ENCODE data around the gene TRIM56. TPM values are rescaled to one million over a fixed set of nuclear protein-coding genes. Genes with fewer than 3 reads are reported as not detected.

The TRIM56 gene
- total and polyA plus RNA-seq, 2 of the 13 experiments (the other 11 are each of a cell fraction or from before 2014, with no cell fraction given), result 3.2 to 7.1 TPM

GRCh38 chr7:101125989-101126650 lies 40.8 kb downstream of the TRIM56 start (continued):
- no peak for TF ChIP-seq SP1 (IDR thresholded peaks at IDR 0.05)
- TF ChIP-seq SP1 (CRISPR knock-in tag; IDR thresholded peaks at IDR 0.05), result no peak
- no peak for TF ChIP-seq FOXC1 (CRISPR knock-in tag; IDR thresholded peaks at IDR 0.05; ENCODE audit: borderline replicate concordance)
- TF ChIP-seq ZEB1 (IDR thresholded peaks at IDR 0.05; ENCODE audit: insufficient replicate concordance, low read depth), result no peak
- no peak; the same call in 1 of the 2 replicates for TF ChIP-seq ZMAT3 (CRISPR knock-in tag; conservative IDR thresholded peaks at IDR 0.05)
- TF ChIP-seq GTF3A (CRISPR knock-in tag; conservative IDR thresholded peaks at IDR 0.05), result no peak
- peak; percentile 71; the same call in 1 of the 2 replicates for TF ChIP-seq IKZF5 (CRISPR knock-in tag; IDR thresholded peaks at IDR 0.05)
- peak; percentile 85; the same call in 1 of the 2 replicates for TF ChIP-seq ZNF276 (CRISPR knock-in tag; IDR thresholded peaks at IDR 0.05; ENCODE audit: low read depth)
- TF ChIP-seq ZFP1 (CRISPR knock-in tag; IDR thresholded peaks at IDR 0.05), result no peak
- TF ChIP-seq ATF1 (CRISPR knock-in tag; IDR thresholded peaks at IDR 0.05), result no peak
- TF ChIP-seq ZNF597 (CRISPR knock-in tag; IDR thresholded peaks at IDR 0.05), result no peak
- TF ChIP-seq ZNF616 (CRISPR knock-in tag; IDR thresholded peaks at IDR 0.05; ENCODE audit: low read depth), result 0 out of 2 replicates have a peak, but pooled peaks have one; percentile 39
- peak; percentile 87 for TF ChIP-seq ZNF431 (CRISPR knock-in tag; IDR thresholded peaks at IDR 0.05; ENCODE audit: borderline replicate concordance, low read depth)
- TF ChIP-seq ZNF674 (CRISPR knock-in tag; IDR thresholded peaks at IDR 0.05; ENCODE audit: low read depth), result no peak
- no peak for TF ChIP-seq ZNF850 (CRISPR knock-in tag; conservative IDR thresholded peaks at IDR 0.05)
- no peak for TF ChIP-seq KLF16 (CRISPR knock-in tag; IDR thresholded peaks at IDR 0.05)
- TF ChIP-seq ZNF770 (CRISPR knock-in tag; IDR thresholded peaks at IDR 0.05), result no peak
- no peak for TF ChIP-seq ZNF772 (CRISPR knock-in tag; IDR thresholded peaks at IDR 0.05)
- TF ChIP-seq ZSCAN29 (CRISPR knock-in tag; conservative IDR thresholded peaks at IDR 0.05), result no peak
- TF ChIP-seq FOXA1 (IDR thresholded peaks at IDR 0.05), result peak; percentile 57; the same call in 1 of the 2 replicates
- TF ChIP-seq FOXA1 (CRISPR knock-in tag; IDR thresholded peaks at IDR 0.05), result peak; percentile 93
- TF ChIP-seq ZNF160 (CRISPR knock-in tag; IDR thresholded peaks at IDR 0.05), result no peak; the same call in 1 of the 2 replicates
- TF ChIP-seq CC2D1A (CRISPR knock-in tag; IDR thresholded peaks at IDR 0.05), result no peak
- peak; percentile 69 for TF ChIP-seq FOSL2 (CRISPR knock-in tag; IDR thresholded peaks at IDR 0.05)
